Ascending aorta (tissue), 2 donors: ENCODE measurements around the gene HYAL1. TPM values are rescaled to one million over a fixed set of nuclear protein-coding genes. Genes with fewer than 3 reads are reported as not detected.
A peak's percentile ranks its signal among the peaks of the same experiment; 100 is the strongest.
"Not testable (repeated sequence)": the region's sequence is repeated elsewhere in the genome, so short reads cannot be mapped to it uniquely, and the experiment has no call there.

Experiments
- DNase-seq, 2 donors: peaks; one replicate each; pipeline ENCODE4 v3.0.0-alpha.2; 2019; ENCODE audit warnings: low spot score in 2 of 2
- H3K27ac ChIP-seq, 2 donors: fragments of 200-600 bp; sonication (generic); one replicate each; pipeline ENCODE4 v1.5.1; 2016 to 2017; ENCODE audit warnings: mild to moderate bottlenecking in 1 of 2
- H3K27me3 ChIP-seq: fragments of 200-600 bp; sonication (generic); one replicate; pipeline ENCODE4 v1.5.1; 2017
- H3K36me3 ChIP-seq, 2 donors: fragments of 200-600 bp; sonication (generic); one replicate each; pipeline ENCODE4 v1.5.1; 2016
- H3K4me1 ChIP-seq, 2 donors: fragments of 200-600 bp; sonication (generic); one replicate each; pipeline ENCODE4 v1.5.1; 2016 to 2017; ENCODE audit warnings: mild to moderate bottlenecking in 1 of 2
- H3K4me3 ChIP-seq, 2 donors: fragments of 200-600 bp; sonication (generic); one replicate each; pipeline ENCODE4 v1.5.1; 2016 to 2017; ENCODE audit warnings: mild to moderate bottlenecking in 1 of 2
- H3K9me3 ChIP-seq, 2 donors: fragments of 200-600 bp; sonication (generic); one replicate each; pipeline ENCODE4 v1.5.1; 2016
- CTCF ChIP-seq, 3 experiments: fragments of 200-600 bp in 2 of 3; fragments of 450-650 bp in 1 of 3; sonication (generic) in 2 of 3; IDR thresholded peaks; one replicate each; pipeline ENCODE4 v1.5.1; 2016 to 2019; ENCODE audit warnings: antibody characterized with exemption in 3 of 3, mild to moderate bottlenecking in 1 of 3, moderate library complexity in 1 of 3
- intact Hi-C: fragments of 100-400 bp; cut with DNase I; formaldehyde crosslinking; loops from one replicate; pipeline ENCODE4 v1.15.1; 2023
- total RNA-seq: library from RNA; depleted of rRNA; stranded (reverse); fragments of >200 nt; gene quantifications from one replicate; pipeline ENCODE4 v1.1.0, GENCODE V29; 2016

The HYAL1 gene
- total RNA-seq, 1 donor from 2014 or later = 49.5 TPM

- Histone ChIP-seq H3K27me3 (no peaks in the 10 kb centered on the region), H3K36me3 (peaks cover 0 to 21% of the 10 kb centered on the region in 2 donors), H3K27ac (no peak overlapping the region), H3K9me3 (no peaks in the 10 kb centered on the region), H3K4me1 (peaks cover 0 to 9% of the 10 kb centered on the region in 2 donors), H3K4me3 (no peak overlapping the region)
- no peak for TF ChIP-seq CTCF (IDR thresholded peaks at IDR 0.05)
- DNase-seq = no peak
- intact Hi-C loops = no loop called here
Observed at GRCh38 chr3:50314342-50314741, 11.0 kb upstream of the HYAL1 start.

- H3K27me3 ChIP-seq, H3K9me3 ChIP-seq, H3K4me1 ChIP-seq, H3K4me3 ChIP-seq, H3K36me3 ChIP-seq, H3K27ac ChIP-seq, DNase-seq, intact Hi-C loops: not testable (repeated sequence)
Observed at GRCh38 chr3:50312041-50312440, 8.7 kb upstream of the HYAL1 start.

GRCh38 chr3:50304601-50305000, 1.2 kb upstream of the HYAL1 start:
- H3K9me3 ChIP-seq = no peaks in the 10 kb centered on the region
- no peaks in the 10 kb centered on the region for H3K27me3 ChIP-seq
- no peak for TF ChIP-seq CTCF (IDR thresholded peaks at IDR 0.05)
- H3K27ac ChIP-seq = no peak overlapping the region
- no peaks in the 10 kb centered on the region for H3K36me3 ChIP-seq
- H3K4me3 ChIP-seq = no peak overlapping the region
- intact Hi-C loops = no loop called here
- peaks cover 7 to 8% of the 10 kb centered on the region in 2 donors for H3K4me1 ChIP-seq
- DNase-seq = no peak

GRCh38 chr3:50302095-50303012, 1.0 kb downstream of the HYAL1 start:
- peak overlapping the region in 1 of 2 donors; percentile 17 for H3K4me3 ChIP-seq
- no peaks in the 10 kb centered on the region for H3K27me3 ChIP-seq
- no peaks in the 10 kb centered on the region for H3K9me3 ChIP-seq
- no peaks in the 10 kb centered on the region for H3K36me3 ChIP-seq
- DNase-seq = no peak
- H3K4me1 ChIP-seq = peaks cover 13 to 19% of the 10 kb centered on the region in 2 donors
- intact Hi-C loops = no loop called here
- H3K27ac ChIP-seq = peak overlapping the region in 1 of 2 donors; percentile 38
- no peak for TF ChIP-seq CTCF (IDR thresholded peaks at IDR 0.05)

GRCh38 chr3:50300681-50301254, 2.6 kb downstream of the HYAL1 start:
- no peak for TF ChIP-seq CTCF (IDR thresholded peaks at IDR 0.05)
- peak overlapping the region; percentile 77 to 78 for H3K27ac ChIP-seq
- no peaks in the 10 kb centered on the region for H3K9me3 ChIP-seq
- peak overlapping the region in 1 of 2 donors; percentile 89 for H3K4me3 ChIP-seq
- H3K27me3 ChIP-seq = no peaks in the 10 kb centered on the region
- intact Hi-C loops = no loop called here
- DNase-seq = no peak
- H3K4me1 ChIP-seq = peaks cover 13 to 19% of the 10 kb centered on the region in 2 donors
- peaks cover 0 to 10% of the 10 kb centered on the region in 2 donors for H3K36me3 ChIP-seq
